B cell (primary cell): ENCODE measurements around the gene SOX18. TPM values are rescaled to one million over a fixed set of nuclear protein-coding genes. Genes with fewer than 3 reads are reported as not detected.

Experiments used
- ATAC-seq: fragments of 200-7000 bp; cut with Tn5 transposase; one replicate; pipeline ENCODE4 v1.10.0; 2021; ENCODE audit warnings: low read depth, mild to moderate bottlenecking, moderate number of reproducible peaks, moderate library complexity
- CTCF ChIA-PET: fragments of 350-600 bp; sonication (Branson Sonifier 250); formaldehyde crosslinking; loops from one replicate; lab custom pipeline; 2021; ENCODE audit warnings: antibody characterized with exemption, inconsistent platforms; lab: Charles Lee
- POLR2A ChIA-PET: fragments of 350-600 bp; sonication (Branson Sonifier 250); formaldehyde crosslinking; loops from one replicate; lab custom pipeline; 2021; ENCODE audit warnings: antibody characterized with exemption; lab: Charles Lee
- DNase-seq: peaks from one replicate; pipeline ENCODE4 v3.0.0; 2013
- H2AFZ ChIP-seq: 2 replicates; pipeline ENCODE4 v1.6.1; 2012; ENCODE audit warnings: mild to moderate bottlenecking, low read depth, low read length; ENCODE audit not compliant: insufficient read depth, poor library complexity, severe bottlenecking
- H3K27ac ChIP-seq, 2 donors: 1 replicate in 1 of 2; 2 replicates in 1 of 2; pipeline ENCODE4 v1.5.1; 2012 to 2013; ENCODE audit warnings: low read length in 2 of 2, mild to moderate bottlenecking in 2 of 2, moderate library complexity in 1 of 2
- H3K27me3 ChIP-seq, 4 experiments: fragments of 200-600 bp in 1 of 4; sonication (generic) in 1 of 4; replicated peaks in 1 of 4; 1 replicate in 2 of 4; 2 replicates in 2 of 4; pipeline versions ENCODE4 v1.6.1 to v1.7.0; 2013 to 2016; ENCODE audit warnings: low read length in 3 of 4, mild to moderate bottlenecking in 2 of 4, mixed read lengths in 1 of 4, moderate library complexity in 1 of 4; ENCODE audit not compliant: insufficient read depth in 4 of 4, control insufficient read depth in 3 of 4; ENCODE audit errors: control extremely low read depth in 1 of 4
- H3K36me3 ChIP-seq, 2 experiments: replicated peaks in 1 of 2; 1 replicate in 1 of 2; 2 replicates in 1 of 2; pipeline versions ENCODE4 v1.6.1 to v1.7.1; 2013; ENCODE audit warnings: low read length in 1 of 2; ENCODE audit not compliant: insufficient read depth in 2 of 2, control insufficient read depth in 1 of 2; ENCODE audit errors: control extremely low read depth in 1 of 2, extremely low read depth in 1 of 2
- H3K4me1 ChIP-seq, 2 donors: fragments of 200-600 bp in 1 of 2; sonication (generic) in 1 of 2; 1 replicate in 1 of 2; 2 replicates in 1 of 2; pipeline versions ENCODE4 v1.5.1 to v1.6.1; 2013 to 2017; ENCODE audit warnings: low read length in 2 of 2; ENCODE audit not compliant: control insufficient read depth in 2 of 2, insufficient read depth in 2 of 2
- H3K4me2 ChIP-seq: replicated peaks from 2 replicates; pipeline ENCODE3; 2012; ENCODE audit warnings: mild to moderate bottlenecking, low read depth, low read length; ENCODE audit not compliant: poor library complexity, severe bottlenecking
- H3K4me3 ChIP-seq, 5 experiments: fragments of 200-600 bp in 1 of 5; sonication (generic) in 1 of 5; 1 replicate in 3 of 5; 2 replicates in 2 of 5; pipeline versions ENCODE4 v1.5.1 to v1.7.0; 2011 to 2016; ENCODE audit warnings: low read length in 4 of 5, mild to moderate bottlenecking in 4 of 5, low read depth in 2 of 5, control low read depth in 1 of 5, moderate library complexity in 1 of 5; ENCODE audit not compliant: insufficient read depth in 1 of 5; ENCODE audit errors: control extremely low read depth in 1 of 5, extremely low read depth in 1 of 5
- H3K79me2 ChIP-seq: fragments of 200-600 bp; sonication (generic); one replicate; pipeline ENCODE4 v1.6.0; 2016; ENCODE audit warnings: low read length; ENCODE audit not compliant: control insufficient read depth, insufficient read depth
- H3K9ac ChIP-seq: fragments of 200-600 bp; sonication (generic); 2 replicates; pipeline ENCODE4 v1.6.1; 2017; ENCODE audit warnings: mild to moderate bottlenecking, low read length, moderate library complexity
- H3K9me3 ChIP-seq, 3 donors: one replicate each; pipeline versions ENCODE4 v1.6.1 to v1.7.1; 2013; ENCODE audit warnings: low read length in 2 of 3; ENCODE audit not compliant: control insufficient read depth in 2 of 3, insufficient read depth in 1 of 3; ENCODE audit errors: control extremely low read depth in 1 of 3
- H4K20me1 ChIP-seq: 2 replicates; pipeline ENCODE4 v1.6.0; 2012; ENCODE audit warnings: mild to moderate bottlenecking, low read length; ENCODE audit not compliant: insufficient read depth, control insufficient read depth, poor library complexity, severe bottlenecking
- H3K27ac Mint-ChIP-seq: one replicate; pipeline ENCODE4 v1.8.0; 2021; ENCODE audit warnings: mixed read lengths
- H3K27me3 Mint-ChIP-seq: one replicate; pipeline ENCODE4 v1.8.0; 2021; ENCODE audit warnings: mixed read lengths
- H3K4me1 Mint-ChIP-seq: one replicate; pipeline ENCODE4 v1.8.0; 2021; ENCODE audit warnings: mixed read lengths
- H3K4me3 Mint-ChIP-seq: one replicate; pipeline ENCODE4 v1.8.0; 2021; ENCODE audit warnings: mixed read lengths
- H3K9me3 Mint-ChIP-seq: one replicate; pipeline ENCODE4 v1.8.0; 2022; ENCODE audit warnings: mixed read lengths; ENCODE audit not compliant: insufficient read depth
- CTCF ChIP-seq: fragments of 200-600 bp; IDR thresholded peaks from one replicate; pipeline ENCODE4 v1.8.0; 2022; ENCODE audit warnings: antibody characterized with exemption, mild to moderate bottlenecking
- EZH2 ChIP-seq: IDR thresholded peaks from 2 replicates; pipeline ENCODE4 v1.6.1; 2012; ENCODE audit warnings: borderline replicate concordance, low read depth, mild to moderate bottlenecking, moderate library complexity, low read length; ENCODE audit not compliant: insufficient read depth, poor library complexity, severe bottlenecking
- WGBS: methylation state at CpG from one replicate; pipeline ENCODE4 v1.1.5; 2013; ENCODE audit warnings: missing lambda C conversion rate; ENCODE audit not compliant: insufficient coverage; 5-methylcytosine and 5-hydroxymethylcytosine counted together
- intact Hi-C: fragments of 100-400 bp; cut with micrococcal nuclease; formaldehyde crosslinking; loops from one replicate; pipeline ENCODE4 v1.10.0; 2022
- polyA plus RNA-seq: library from polyadenylated mRNA; depleted of rRNA; stranded (reverse); fragments of >200 nt; gene quantifications from 2 replicates; pipeline ENCODE4 v1.2.3, GENCODE V29; 2012
- small RNA-seq: library from RNA; depleted of rRNA; stranded (forward); fragments of <200 nt; gene quantifications from one replicate; pipeline ENCODE3, GENCODE V24; 2012; ENCODE audit warnings: low replicate concordance, low read depth; ENCODE audit not compliant: insufficient read length
- total RNA-seq, 2 donors: library from RNA; stranded (reverse); fragments of 120-200 nt in 1 of 2; gene quantifications; 1 replicate in 1 of 2; 2 replicates in 1 of 2; pipeline versions ENCODE4 v1.2.3 to v1.2.4, GENCODE V29; 2013 to 2022

SOX18 gene
- total and polyA plus RNA-seq, 2 donors (not counting 1 experiment from before 2014, with no cell fraction given), result not detected

GRCh38 chr20:64000906-64001305 is 48.5 kb downstream of the SOX18 start:
- no peak overlapping the region for H3K27ac ChIP-seq
- no peak overlapping the region for H2AFZ ChIP-seq
- H3K27me3 ChIP-seq, result no peaks in the 10 kb centered on the region
- ChIA-PET POLR2A (no interaction called here), CTCF (no interaction called here)
- H3K4me3 ChIP-seq, result no peak overlapping the region
- peaks cover 6% of the 10 kb centered on the region for H3K4me1 Mint-ChIP-seq
- H3K79me2 ChIP-seq, result peaks cover 42% of the 10 kb centered on the region
- whole genome bisulfite sequencing, result 99% methylated on average over 6 of the region's 12 CpGs
- peaks cover 44% of the 10 kb centered on the region for H4K20me1 ChIP-seq
- H3K4me1 ChIP-seq, result peaks cover 0 to 6% of the 10 kb centered on the region in 2 donors
- intact Hi-C loops, result no loop called here
- DNase-seq, result no peak
- no peak overlapping the region for H3K27ac Mint-ChIP-seq
- H3K4me3 Mint-ChIP-seq, result no peak overlapping the region
- H3K9me3 Mint-ChIP-seq, result no peaks in the 10 kb centered on the region
- H3K27me3 Mint-ChIP-seq, result no peaks in the 10 kb centered on the region
- H3K9me3 ChIP-seq, result no peaks in the 10 kb centered on the region
- TF ChIP-seq EZH2 (no peak), CTCF (no peak)
- H3K9ac ChIP-seq, result no peak overlapping the region
- no peak for ATAC-seq
- H3K36me3 ChIP-seq, result peaks cover 14 to 79% of the 10 kb centered on the region in 2 experiments
- H3K4me2 ChIP-seq, result no peak overlapping the region

Small RNA genes lying within 50 kb of the gene (small RNA-seq; reads per million reads assigned to genes)
- gene AL355803.1 (not detected), gene MIR6813 (not detected)

Other genes with a start within 250 kb of the SOX18 start
- 0.64 and 1.6 TPM in 2 replicates for gene ZBTB46, start 218.4 kb downstream of the SOX18 start, total RNA-seq
- gene ZBTB46, start 218.4 kb downstream of the SOX18 start, polyA plus RNA-seq, result 0.16 and 0.30 TPM in 2 replicates
- gene ABHD16B, start 188.1 kb downstream of the SOX18 start, total RNA-seq, result not detected in 2 replicates
- gene ABHD16B, start 188.1 kb downstream of the SOX18 start, polyA plus RNA-seq, result not detected in 2 replicates
- 41.1 and 41.3 TPM in 2 replicates for gene TPD52L2, start 184.4 kb downstream of the SOX18 start, total RNA-seq
- 39.9 and 45.6 TPM in 2 replicates for gene TPD52L2, start 184.4 kb downstream of the SOX18 start, polyA plus RNA-seq
- 32.6 and 33.3 TPM in 2 replicates for gene DNAJC5, start 154.5 kb downstream of the SOX18 start, total RNA-seq
- 12.2 and 13.4 TPM in 2 replicates for gene DNAJC5, start 154.5 kb downstream of the SOX18 start, polyA plus RNA-seq
- gene UCKL1, start 93.2 kb downstream of the SOX18 start, total RNA-seq, result 104 and 106 TPM in 2 replicates
- 184 and 199 TPM in 2 replicates for gene UCKL1, start 93.2 kb downstream of the SOX18 start, polyA plus RNA-seq
- 10.4 and 10.5 TPM in 2 replicates for gene ZNF512B, start 79.7 kb downstream of the SOX18 start, total RNA-seq
- 5.5 and 8.8 TPM in 2 replicates for gene ZNF512B, start 79.7 kb downstream of the SOX18 start, polyA plus RNA-seq
- 9.8 and 12.7 TPM in 2 replicates for gene SAMD10, start 70.0 kb downstream of the SOX18 start, total RNA-seq
- gene SAMD10, start 70.0 kb downstream of the SOX18 start, polyA plus RNA-seq, result 27.4 and 34.2 TPM in 2 replicates
- gene PRPF6, start 68.5 kb downstream of the SOX18 start, total RNA-seq, result 79.7 and 82.9 TPM in 2 replicates
- 31.7 and 32.1 TPM in 2 replicates for gene PRPF6, start 68.5 kb downstream of the SOX18 start, polyA plus RNA-seq
- gene C20orf204, start 13.5 kb downstream of the SOX18 start, total RNA-seq, result 2.5 TPM in 2 replicates
- 0.24 and 0.39 TPM in 2 replicates for gene C20orf204, start 13.5 kb downstream of the SOX18 start, polyA plus RNA-seq
- 49.3 and 58.1 TPM in 2 replicates for gene TCEA2, start 13.6 kb upstream of the SOX18 start, total RNA-seq
- gene TCEA2, start 13.6 kb upstream of the SOX18 start, polyA plus RNA-seq, result 56.9 and 63.9 TPM in 2 replicates
- gene RGS19, start 29.9 kb upstream of the SOX18 start, total RNA-seq, result 69.4 TPM in 2 replicates
- gene RGS19, start 29.9 kb upstream of the SOX18 start, polyA plus RNA-seq, result 160 and 203 TPM in 2 replicates
- 6.2 and 7.3 TPM in 2 replicates for gene OPRL1, start 30.4 kb upstream of the SOX18 start, total RNA-seq
- gene OPRL1, start 30.4 kb upstream of the SOX18 start, polyA plus RNA-seq, result 3.1 and 3.5 TPM in 2 replicates
- gene LKAAEAR1, start 34.8 kb upstream of the SOX18 start, total RNA-seq, result 1.8 and 1.9 TPM in 2 replicates
- gene LKAAEAR1, start 34.8 kb upstream of the SOX18 start, polyA plus RNA-seq, result 0.87 TPM in 1 of 2 replicates, not detected in the other
- gene NPBWR2, start 57.9 kb upstream of the SOX18 start, total RNA-seq, result 0.22 TPM in 1 of 2 replicates, not detected in the other
- 0.21 and 0.22 TPM in 2 replicates for gene NPBWR2, start 57.9 kb upstream of the SOX18 start, polyA plus RNA-seq
- gene MYT1, start 114.8 kb upstream of the SOX18 start, total RNA-seq, result 42.2 and 47.3 TPM in 2 replicates
- 0.49 and 0.55 TPM in 2 replicates for gene MYT1, start 114.8 kb upstream of the SOX18 start, polyA plus RNA-seq
- 120 and 131 TPM in 2 replicates for gene PCMTD2, start 206.1 kb upstream of the SOX18 start, total RNA-seq
- gene PCMTD2, start 206.1 kb upstream of the SOX18 start, polyA plus RNA-seq, result 39.8 and 52.1 TPM in 2 replicates